Measurements from ENCODE around the gene CMSS1.

Gene CMSS1

GRCh38 chr3:100027321-100027720 is 209.7 kb downstream of the CMSS1 start:
- peak in 1 of 2 donors; percentile 58 for DNase-seq (ENCODE audit: low read depth in 2 of 2)
- H3K4me3 ChIP-seq (replicated peaks in 1 of 2; ENCODE audit: low read depth in 2 of 2, low read length in 2 of 2) = no peak overlapping the region
- no peak for TF ChIP-seq CTCF (IDR thresholded peaks at IDR 0.05; ENCODE audit: low read depth, low read length)

GRCh38 chr3:100029052-100029451 is 211.4 kb downstream of the CMSS1 start:
- no peak for DNase-seq (ENCODE audit: low read depth in 2 of 2)
- H3K4me3 ChIP-seq (replicated peaks in 1 of 2; ENCODE audit: low read depth in 2 of 2, low read length in 2 of 2) = no peak overlapping the region
- no peak for TF ChIP-seq CTCF (IDR thresholded peaks at IDR 0.05; ENCODE audit: low read depth, low read length)

GRCh38 chr3:100029689-100030088 is 212.0 kb downstream of the CMSS1 start:
- no peak overlapping the region for H3K4me3 ChIP-seq (replicated peaks in 1 of 2; ENCODE audit: low read depth in 2 of 2, low read length in 2 of 2)
- no peak for TF ChIP-seq CTCF (IDR thresholded peaks at IDR 0.05; ENCODE audit: low read depth, low read length)
- DNase-seq (ENCODE audit: low read depth in 2 of 2) = no peak

- H3K4me3 ChIP-seq (replicated peaks in 1 of 2; ENCODE audit: low read depth in 2 of 2, low read length in 2 of 2) = no peak overlapping the region
- no peak for TF ChIP-seq CTCF (IDR thresholded peaks at IDR 0.05; ENCODE audit: low read depth, low read length)
- DNase-seq (ENCODE audit: low read depth in 2 of 2) = peak in 1 of 2 donors; percentile 44
These were observed 212.7 kb downstream of the CMSS1 start for GRCh38 chr3:100030346-100030745.

GRCh38 chr3:100030914-100031425 is 213.3 kb downstream of the CMSS1 start:
- no peak for DNase-seq (ENCODE audit: low read depth in 2 of 2)
- no peak for TF ChIP-seq CTCF (IDR thresholded peaks at IDR 0.05; ENCODE audit: low read depth, low read length)
- H3K4me3 ChIP-seq (replicated peaks in 1 of 2; ENCODE audit: low read depth in 2 of 2, low read length in 2 of 2) = no peak overlapping the region

GRCh38 chr3:100032243-100032642 is 214.6 kb downstream of the CMSS1 start:
- no peak overlapping the region for H3K4me3 ChIP-seq (replicated peaks in 1 of 2; ENCODE audit: low read depth in 2 of 2, low read length in 2 of 2)
- DNase-seq (ENCODE audit: low read depth in 2 of 2) = peak; percentile 81 to 95
- no peak for TF ChIP-seq CTCF (IDR thresholded peaks at IDR 0.05; ENCODE audit: low read depth, low read length)

- H3K4me3 ChIP-seq (replicated peaks in 1 of 2; ENCODE audit: low read depth in 2 of 2, low read length in 2 of 2) = no peak overlapping the region
- TF ChIP-seq CTCF (IDR thresholded peaks at IDR 0.05; ENCODE audit: low read depth, low read length) = no peak
- peak; percentile 68 to 84 for DNase-seq (ENCODE audit: low read depth in 2 of 2)
These were observed 215.5 kb downstream of the CMSS1 start for GRCh38 chr3:100033184-100033583.
